ENCODE measurements around the gene PI4KA. TPM values are rescaled to one million over a fixed set of nuclear protein-coding genes. Genes with fewer than 3 reads are reported as not detected.

PI4KA gene
- total RNA-seq, 1 experiment from 2014 or later, result 65.8 TPM

DNA sequence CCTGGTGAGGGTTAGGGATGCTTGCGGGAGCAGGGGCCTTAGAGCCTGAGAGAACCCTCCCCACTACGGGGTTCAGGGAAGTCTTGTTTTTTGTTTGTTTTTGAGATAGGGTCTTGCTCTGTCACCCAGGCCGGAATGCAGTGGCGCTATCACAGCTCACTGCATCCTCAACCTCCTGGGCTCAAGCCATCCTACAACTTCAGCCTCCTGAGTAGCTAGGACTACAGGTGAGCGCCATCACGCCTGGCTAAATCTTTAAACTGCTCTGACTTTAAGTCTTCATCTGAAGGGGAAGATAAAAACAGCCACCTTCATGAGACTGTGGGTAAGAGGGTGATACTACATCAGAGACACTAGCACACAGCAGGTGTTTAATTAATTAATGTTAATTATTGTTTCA, 56.2 kb downstream of the PI4KA start:
- no peaks in the 10 kb centered on the region for H3K79me1 ChIP-seq (ENCODE audit: insufficient read depth, low read depth, low read length, poor library complexity, severe bottlenecking)
- H2AK5ac ChIP-seq (ENCODE audit: insufficient read length, low read length), result no peak overlapping the region
- H3K4me1 ChIP-seq (ENCODE audit: insufficient read depth, low read length), result no peaks in the 10 kb centered on the region
- H2BK15ac ChIP-seq (ENCODE audit: low read depth, low read length), result no peak overlapping the region
- H3K14ac ChIP-seq (ENCODE audit: insufficient read depth, low read length), result no peak overlapping the region
- no peak overlapping the region for H3K9ac ChIP-seq (ENCODE audit: extremely low read depth, insufficient read length, low read length)
- H2BK5ac ChIP-seq (ENCODE audit: insufficient read length, low read length), result no peak overlapping the region
- no peak overlapping the region for H4K5ac ChIP-seq (ENCODE audit: insufficient read length, low read depth, low read length)
- no peak overlapping the region for H2BK120ac ChIP-seq (ENCODE audit: low read depth, low read length, poor library complexity, severe bottlenecking)
- no peak overlapping the region for H2BK12ac ChIP-seq (ENCODE audit: insufficient read length, low read depth, low read length)
- no peaks in the 10 kb centered on the region for H3K27me3 ChIP-seq (ENCODE audit: insufficient read depth, low read length)
- Mint-ChIP-seq H3K4me3 (no peak overlapping the region), H3K27ac (no peak overlapping the region), H3K36me3 (ENCODE audit: insufficient read depth in 1 of 3, low read depth in 3 of 3) (peaks cover 14 to 81% (median 52%) of the 10 kb centered on the region in 3 experiments), H3K9me3 (no peaks in the 10 kb centered on the region), H3K4me1 (peaks cover 10% of the 10 kb centered on the region in 2 experiments), H3K27me3 (ENCODE audit: low read depth) (no peaks in the 10 kb centered on the region)
- no peak overlapping the region for H3K23ac ChIP-seq (ENCODE audit: insufficient read length, low read depth, low read length)
- no peaks in the 10 kb centered on the region for H3K9me3 ChIP-seq (ENCODE audit: control insufficient read depth, low read depth, low read length)
- no peak overlapping the region for H3K18ac ChIP-seq (ENCODE audit: insufficient read length, low read depth, low read length)
- no peak overlapping the region for H3K56ac ChIP-seq (ENCODE audit: insufficient read length, low read depth, low read length)
- H3T11ph ChIP-seq (ENCODE audit: low read length), result no peak overlapping the region
- no peak overlapping the region for H2AFZ ChIP-seq (ENCODE audit: low read length)
- no peak overlapping the region for H3K4ac ChIP-seq (ENCODE audit: low read depth, low read length)
- H3K27ac ChIP-seq (ENCODE audit: insufficient read length, low read depth, low read length), result no peak overlapping the region
- TF ChIP-seq, protein P1, sequence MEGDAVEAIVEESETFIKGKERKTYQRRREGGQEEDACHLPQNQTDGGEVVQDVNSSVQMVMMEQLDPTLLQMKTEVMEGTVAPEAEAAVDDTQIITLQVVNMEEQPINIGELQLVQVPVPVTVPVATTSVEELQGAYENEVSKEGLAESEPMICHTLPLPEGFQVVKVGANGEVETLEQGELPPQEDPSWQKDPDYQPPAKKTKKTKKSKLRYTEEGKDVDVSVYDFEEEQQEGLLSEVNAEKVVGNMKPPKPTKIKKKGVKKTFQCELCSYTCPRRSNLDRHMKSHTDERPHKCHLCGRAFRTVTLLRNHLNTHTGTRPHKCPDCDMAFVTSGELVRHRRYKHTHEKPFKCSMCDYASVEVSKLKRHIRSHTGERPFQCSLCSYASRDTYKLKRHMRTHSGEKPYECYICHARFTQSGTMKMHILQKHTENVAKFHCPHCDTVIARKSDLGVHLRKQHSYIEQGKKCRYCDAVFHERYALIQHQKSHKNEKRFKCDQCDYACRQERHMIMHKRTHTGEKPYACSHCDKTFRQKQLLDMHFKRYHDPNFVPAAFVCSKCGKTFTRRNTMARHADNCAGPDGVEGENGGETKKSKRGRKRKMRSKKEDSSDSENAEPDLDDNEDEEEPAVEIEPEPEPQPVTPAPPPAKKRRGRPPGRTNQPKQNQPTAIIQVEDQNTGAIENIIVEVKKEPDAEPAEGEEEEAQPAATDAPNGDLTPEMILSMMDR (conservative IDR thresholded peaks at IDR 0.05), result no peak
- no peaks in the 10 kb centered on the region for H4K20me1 ChIP-seq (ENCODE audit: control insufficient read depth, insufficient read depth, insufficient read length)
- no peak for DNase-seq
- no CpG with 5 or more reads among the region's 6 CpGs for WGBS (ENCODE audit: extremely low coverage, insufficient read length, low lambda C conversion rate)
- no peaks in the 10 kb centered on the region for H3K79me2 ChIP-seq (ENCODE audit: insufficient read depth, low read length)
- H3K23me2 ChIP-seq (ENCODE audit: insufficient read length, low read depth, low read length, poor library complexity, severe bottlenecking), result no peaks in the 10 kb centered on the region
- no peak overlapping the region for H4K91ac ChIP-seq (ENCODE audit: insufficient read length, low read depth, low read length)
- H2BK20ac ChIP-seq (ENCODE audit: low read depth, low read length, poor library complexity, severe bottlenecking), result no peak overlapping the region
- H4K8ac ChIP-seq (replicated peaks; ENCODE audit: insufficient read length, low read depth, low read length), result no peak overlapping the region
- no peak overlapping the region for H3K4me2 ChIP-seq (ENCODE audit: insufficient read depth, insufficient read length, low read length)
